Right atrium auricular region (tissue), 2 donors: ENCODE measurements around the gene VSIG8. TPM values are rescaled to one million over a fixed set of nuclear protein-coding genes. Genes with fewer than 3 reads are reported as not detected.

Experiments
- DNase-seq: peaks from one replicate; pipeline ENCODE4 v3.0.0-alpha.2; 2019; ENCODE audit warnings: low spot score
- H3K27ac ChIP-seq, 2 donors: fragments of 200-600 bp; sonication (generic); 1 replicate in 1 of 2; 2 replicates in 1 of 2; pipeline ENCODE4 v1.5.1; 2016 to 2019
- H3K27me3 ChIP-seq, 2 donors: fragments of 200-600 bp; sonication (generic); one replicate each; pipeline versions ENCODE4 v1.5.1 to v1.6.0; 2017 to 2019
- H3K36me3 ChIP-seq: fragments of 200-600 bp; sonication (generic); one replicate; pipeline ENCODE4 v1.5.1; 2016
- H3K4me1 ChIP-seq, 2 donors: fragments of 200-600 bp; sonication (generic); one replicate each; pipeline versions ENCODE4 v1.5.1 to v1.6.0; 2017 to 2019
- H3K4me3 ChIP-seq, 2 donors: fragments of 200-600 bp; sonication (generic); 1 replicate in 1 of 2; 2 replicates in 1 of 2; pipeline ENCODE4 v1.5.1; 2017 to 2019; ENCODE audit warnings: mild to moderate bottlenecking in 1 of 2, moderate library complexity in 1 of 2
- H3K9me3 ChIP-seq, 2 donors: fragments of 200-600 bp; sonication (generic); one replicate each; pipeline ENCODE4 v1.5.1; 2019
- CTCF ChIP-seq, 2 donors: fragments of 200-600 bp; sonication (generic); IDR thresholded peaks; one replicate each; pipeline ENCODE4 v1.5.1; 2019; ENCODE audit warnings: antibody characterized with exemption in 2 of 2
- total RNA-seq, 2 donors: library from RNA; depleted of rRNA; stranded (reverse); fragments of >200 nt; gene quantifications; one replicate each; pipeline ENCODE4 v1.1.0, GENCODE V29; 2016

The VSIG8 gene
- total RNA-seq, 2 donors from 2014 or later, result not detected

GRCh38 chr1:159873530-159874143, 11.2 kb upstream of the VSIG8 start:
- H3K36me3 ChIP-seq, result no peaks in the 10 kb centered on the region

GRCh38 chr1:159872891-159873290, 10.4 kb upstream of the VSIG8 start:
- H3K9me3 ChIP-seq, result no peaks in the 10 kb centered on the region
- no peaks in the 10 kb centered on the region for H3K36me3 ChIP-seq
- DNase-seq, result no peak
- H3K4me3 ChIP-seq, result no peak overlapping the region
- no peaks in the 10 kb centered on the region for H3K27me3 ChIP-seq
- peaks cover 0 to 8% of the 10 kb centered on the region in 2 donors for H3K4me1 ChIP-seq
- no peak overlapping the region for H3K27ac ChIP-seq
- TF ChIP-seq CTCF (IDR thresholded peaks at IDR 0.05), result no peak

More at GRCh38 chr1:159873530-159874143, 11.2 kb upstream of the VSIG8 start:
- no peak overlapping the region for H3K4me3 ChIP-seq
- no peak for TF ChIP-seq CTCF (IDR thresholded peaks at IDR 0.05)
- no peak for DNase-seq
- H3K4me1 ChIP-seq, result peaks cover 0 to 4% of the 10 kb centered on the region in 2 donors
- no peaks in the 10 kb centered on the region for H3K27me3 ChIP-seq
- no peak overlapping the region for H3K27ac ChIP-seq
- H3K9me3 ChIP-seq, result no peaks in the 10 kb centered on the region

GRCh38 chr1:159870704-159871103, 8.2 kb upstream of the VSIG8 start:
- H3K9me3 ChIP-seq, result no peaks in the 10 kb centered on the region
- peaks cover 0 to 16% of the 10 kb centered on the region in 2 donors for H3K4me1 ChIP-seq

GRCh38 chr1:159869607-159870006, 7.2 kb upstream of the VSIG8 start:
- Histone ChIP-seq H3K4me3 (no peak overlapping the region), H3K9me3 (no peaks in the 10 kb centered on the region), H3K4me1 (peaks cover 0 to 16% of the 10 kb centered on the region in 2 donors), H3K27me3 (no peaks in the 10 kb centered on the region), H3K27ac (no peak overlapping the region), H3K36me3 (no peaks in the 10 kb centered on the region)
- no peak for TF ChIP-seq CTCF (IDR thresholded peaks at IDR 0.05)
- DNase-seq, result no peak

More at GRCh38 chr1:159870704-159871103, 8.2 kb upstream of the VSIG8 start:
- Histone ChIP-seq H3K4me3 (no peak overlapping the region), H3K27me3 (no peaks in the 10 kb centered on the region), H3K27ac (no peak overlapping the region), H3K36me3 (no peaks in the 10 kb centered on the region)
- TF ChIP-seq CTCF (IDR thresholded peaks at IDR 0.05), result no peak
- no peak for DNase-seq

- H3K27ac ChIP-seq, result no peak overlapping the region
- no peak for DNase-seq
- H3K36me3 ChIP-seq, result no peaks in the 10 kb centered on the region
- H3K27me3 ChIP-seq, result no peaks in the 10 kb centered on the region
- TF ChIP-seq CTCF (IDR thresholded peaks at IDR 0.05), result no peak
- no peak overlapping the region for H3K4me3 ChIP-seq
- peaks cover 0 to 16% of the 10 kb centered on the region in 2 donors for H3K4me1 ChIP-seq
- no peaks in the 10 kb centered on the region for H3K9me3 ChIP-seq
These were observed 6.7 kb upstream of the VSIG8 start for GRCh38 chr1:159869173-159869572.

GRCh38 chr1:159868766-159869165, 6.3 kb upstream of the VSIG8 start:
- Histone ChIP-seq H3K27ac (no peak overlapping the region), H3K27me3 (no peaks in the 10 kb centered on the region), H3K9me3 (no peaks in the 10 kb centered on the region), H3K4me3 (no peak overlapping the region), H3K4me1 (peaks cover 0 to 16% of the 10 kb centered on the region in 2 donors), H3K36me3 (no peaks in the 10 kb centered on the region)
- no peak for TF ChIP-seq CTCF (IDR thresholded peaks at IDR 0.05)
- no peak for DNase-seq
